ENCODE results near the gene PEAK1.

The PEAK1 gene

GRCh38 chr15:77069521-77070121 is 350.3 kb downstream of the PEAK1 start:
- DNase-seq (ENCODE audit: low read depth) = no peak
- TF ChIP-seq CTCF (IDR thresholded peaks at IDR 0.05; ENCODE audit: control insufficient read depth, insufficient read depth, low read depth, low read length, missing control alignments) = no peak
- H3K4me3 ChIP-seq (ENCODE audit: control insufficient read depth, low read depth, low read length) = peak overlapping the region; percentile 76

- no peak overlapping the region for H3K4me3 ChIP-seq (ENCODE audit: control insufficient read depth, low read depth, low read length)
- no peak for DNase-seq (ENCODE audit: low read depth)
- TF ChIP-seq CTCF (IDR thresholded peaks at IDR 0.05; ENCODE audit: control insufficient read depth, insufficient read depth, low read depth, low read length, missing control alignments) = no peak
Measured at GRCh38 chr15:77068633-77069032, 351.3 kb downstream of the PEAK1 start.

- no peak overlapping the region for H3K4me3 ChIP-seq (ENCODE audit: control insufficient read depth, low read depth, low read length)
- TF ChIP-seq CTCF (IDR thresholded peaks at IDR 0.05; ENCODE audit: control insufficient read depth, insufficient read depth, low read depth, low read length, missing control alignments) = no peak
- DNase-seq (ENCODE audit: low read depth) = no peak
Measured at GRCh38 chr15:77067691-77068367, 352.1 kb downstream of the PEAK1 start.

- no peak overlapping the region for H3K4me3 ChIP-seq (ENCODE audit: control insufficient read depth, low read depth, low read length)
- no peak for TF ChIP-seq CTCF (IDR thresholded peaks at IDR 0.05; ENCODE audit: control insufficient read depth, insufficient read depth, low read depth, low read length, missing control alignments)
- no peak for DNase-seq (ENCODE audit: low read depth)
Measured at GRCh38 chr15:77066971-77067690, 352.8 kb downstream of the PEAK1 start.

- no peak for TF ChIP-seq CTCF (IDR thresholded peaks at IDR 0.05; ENCODE audit: control insufficient read depth, insufficient read depth, low read depth, low read length, missing control alignments)
- DNase-seq (ENCODE audit: low read depth) = no peak
- H3K4me3 ChIP-seq (ENCODE audit: control insufficient read depth, low read depth, low read length) = no peak overlapping the region
Measured at GRCh38 chr15:77064539-77065308, 355.2 kb downstream of the PEAK1 start.

- H3K4me3 ChIP-seq (ENCODE audit: control insufficient read depth, low read depth, low read length) = no peak overlapping the region
- TF ChIP-seq CTCF (IDR thresholded peaks at IDR 0.05; ENCODE audit: control insufficient read depth, insufficient read depth, low read depth, low read length, missing control alignments) = no peak
- no peak for DNase-seq (ENCODE audit: low read depth)
Measured at GRCh38 chr15:77064063-77064462, 355.8 kb downstream of the PEAK1 start.

Measured in AG09309 (cell line).